PC-9 (cell line): ENCODE data around the gene PROC.

Experiments
- EZH2 ChIP-seq: fragments of 200-600 bp; sonication (generic); IDR thresholded peaks from 2 replicates; pipeline ENCODE4 v1.8.0; 2017; ENCODE audit warnings: antibody characterized with exemption, low read depth
- TF ChIP-seq, protein P1 (sequence below): fragments of 200-600 bp; sonication (generic); conservative IDR thresholded peaks from 2 replicates; pipeline ENCODE4 v1.6.1; 2017; ENCODE audit warnings: mixed run types, antibody characterized with exemption, mild to moderate bottlenecking, moderate library complexity

DNA sequence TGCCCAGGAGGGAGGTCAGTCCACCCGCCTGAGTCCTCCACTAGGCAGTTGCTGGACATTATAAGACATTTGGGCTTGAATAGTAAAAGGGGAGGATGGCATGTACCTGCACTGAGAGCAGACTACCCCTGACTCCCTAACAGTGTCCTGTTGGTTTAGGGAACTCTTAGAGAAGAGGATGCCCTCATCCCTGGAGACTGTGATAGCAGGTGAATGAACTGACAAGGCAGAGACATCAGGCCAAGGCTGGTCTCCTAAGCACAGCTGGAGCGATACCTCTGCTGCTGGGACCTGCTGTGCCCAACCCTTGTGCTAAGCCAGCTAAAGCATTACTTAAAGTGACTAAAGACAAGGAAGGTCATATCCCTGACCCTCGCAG, 34.8 kb downstream of the PROC start:
- TF ChIP-seq, protein P1, sequence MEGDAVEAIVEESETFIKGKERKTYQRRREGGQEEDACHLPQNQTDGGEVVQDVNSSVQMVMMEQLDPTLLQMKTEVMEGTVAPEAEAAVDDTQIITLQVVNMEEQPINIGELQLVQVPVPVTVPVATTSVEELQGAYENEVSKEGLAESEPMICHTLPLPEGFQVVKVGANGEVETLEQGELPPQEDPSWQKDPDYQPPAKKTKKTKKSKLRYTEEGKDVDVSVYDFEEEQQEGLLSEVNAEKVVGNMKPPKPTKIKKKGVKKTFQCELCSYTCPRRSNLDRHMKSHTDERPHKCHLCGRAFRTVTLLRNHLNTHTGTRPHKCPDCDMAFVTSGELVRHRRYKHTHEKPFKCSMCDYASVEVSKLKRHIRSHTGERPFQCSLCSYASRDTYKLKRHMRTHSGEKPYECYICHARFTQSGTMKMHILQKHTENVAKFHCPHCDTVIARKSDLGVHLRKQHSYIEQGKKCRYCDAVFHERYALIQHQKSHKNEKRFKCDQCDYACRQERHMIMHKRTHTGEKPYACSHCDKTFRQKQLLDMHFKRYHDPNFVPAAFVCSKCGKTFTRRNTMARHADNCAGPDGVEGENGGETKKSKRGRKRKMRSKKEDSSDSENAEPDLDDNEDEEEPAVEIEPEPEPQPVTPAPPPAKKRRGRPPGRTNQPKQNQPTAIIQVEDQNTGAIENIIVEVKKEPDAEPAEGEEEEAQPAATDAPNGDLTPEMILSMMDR, result no peak
- TF ChIP-seq EZH2, result no peak
